ENCODE data around the gene KRTAP19-4.

- TF ChIP-seq POLR2AphosphoS5 (IDR thresholded peaks at IDR 0.05; ENCODE audit: low read depth, low read length) (no peak), REST (IDR thresholded peaks at IDR 0.05; ENCODE audit: insufficient read depth in 1 of 2, low read depth in 2 of 2, low read length in 2 of 2) (no peak), TAF1 (IDR thresholded peaks at IDR 0.05; ENCODE audit: borderline replicate concordance, insufficient read depth, low read length) (no peak), SIN3A (IDR thresholded peaks at IDR 0.05; ENCODE audit: borderline replicate concordance, insufficient read depth, low read length) (no peak)
These were observed 18.7 kb upstream of the KRTAP19-4 start for GRCh38 chr21:30515681-30516080.
